Heart left ventricle (tissue), 16 donors: ENCODE measurements around the gene ELL3. TPM values are rescaled to one million over a fixed set of nuclear protein-coding genes. Genes with fewer than 3 reads are reported as not detected.

Experiments
- ATAC-seq, 4 donors: fragments of 200-7000 bp; cut with Tn5 transposase; one replicate each; pipeline ENCODE4 v1.9.1; 2020 to 2022; ENCODE audit warnings: moderate library complexity in 4 of 4, mild to moderate bottlenecking in 3 of 4, moderate number of reproducible peaks in 1 of 4
- DNase-seq, 5 donors: peaks; one replicate each; pipeline ENCODE4 v3.0.0-alpha.2; 2020
- H3K27ac ChIP-seq, 12 donors: fragments of 200-600 bp; sonication (generic) in 4 of 12; one replicate each; pipeline versions ENCODE4 v1.5.0 to v1.8.0; 2016 to 2022; ENCODE audit warnings: mild to moderate bottlenecking in 2 of 12
- H3K27me3 ChIP-seq, 9 donors: fragments of 200-600 bp; sonication (generic) in 2 of 9; one replicate each; pipeline versions ENCODE4 v1.5.1 to v1.8.0; 2016 to 2022; ENCODE audit warnings: mild to moderate bottlenecking in 3 of 9
- H3K36me3 ChIP-seq, 9 donors: fragments of 200-600 bp; sonication (generic) in 2 of 9; one replicate each; pipeline versions ENCODE4 v1.5.0 to v1.8.0; 2018 to 2022; ENCODE audit warnings: mild to moderate bottlenecking in 2 of 9
- H3K4me1 ChIP-seq, 12 donors: fragments of 200-600 bp; sonication (generic) in 4 of 12; one replicate each; pipeline versions ENCODE4 v1.5.0 to v1.8.0; 2016 to 2022; ENCODE audit warnings: mild to moderate bottlenecking in 3 of 12
- H3K4me3 ChIP-seq, 12 donors: fragments of 200-600 bp; sonication (generic) in 4 of 12; one replicate each; pipeline versions ENCODE4 v1.5.0 to v1.8.0; 2017 to 2022; ENCODE audit warnings: mild to moderate bottlenecking in 9 of 12, moderate library complexity in 4 of 12
- H3K9me3 ChIP-seq, 12 donors: fragments of 200-600 bp; sonication (generic) in 4 of 12; one replicate each; pipeline versions ENCODE4 v1.5.0 to v1.8.0; 2016 to 2022; ENCODE audit warnings: mild to moderate bottlenecking in 1 of 12
- CTCF ChIP-seq, 12 donors: fragments of 200-600 bp; sonication (generic) in 4 of 12; IDR thresholded peaks; one replicate each; pipeline versions ENCODE4 v1.5.0 to v1.8.0; 2018 to 2022; ENCODE audit warnings: antibody characterized with exemption in 12 of 12, mild to moderate bottlenecking in 5 of 12
- POLR2A ChIP-seq, 2 donors: fragments of 450-650 bp; IDR thresholded peaks; one replicate each; pipeline ENCODE4 v1.6.1; 2017; ENCODE audit warnings: antibody characterized with exemption in 2 of 2, mild to moderate bottlenecking in 2 of 2, moderate library complexity in 2 of 2
- WGBS, 4 donors: extraction: QIAGEN DNeasy Blood & Tissue Kit in 2 of 4; methylation state at CpG; one replicate each; pipeline versions ENCODE4 v1.1.5 to v1.1.7; 2013 to 2018; 5-methylcytosine and 5-hydroxymethylcytosine counted together
- intact Hi-C, 10 donors: fragments of 100-400 bp; cut with DNase I; formaldehyde crosslinking; loops; one replicate each; pipeline versions ENCODE4 v1.11.1 to v1.14.2; 2022
- polyA plus RNA-seq, 2 donors: library from polyadenylated mRNA; stranded (reverse); fragments of 200-250 nt; gene quantifications; one replicate each; pipeline ENCODE4 v1.2.3, GENCODE V29; 2013
- total RNA-seq, 9 donors: library from RNA; depleted of rRNA in 2 of 9; stranded (reverse); fragments of >200 nt in 2 of 9; fragmentation: NEBNext Ultra II Directional in 3 of 9; extraction: Animal tissue kit (Norgen Biotek cat#: 25700) in 3 of 9; gene quantifications; one replicate each; pipeline versions ENCODE4 v1.1.0 to v1.2.4, GENCODE V29; 2016 to 2023
- donor health status: ischemic (EF 13 %, LVEDD 7.1; RV severe dilation, severe dysfunction).
- donor health status: healthy with polysubstance abuse.
- donor health status: DM: no; HTN: yes; CAD: no.
- donor health status: DM: no; HTN: no; CAD: no.
- donor health status: ischemic (EF 25% LVEDD 6.9; RV normal size, moderate dysfunction).
- donor health status: ischemic (EF 25% LVEDD 5.7; RV mildly dilated, moderate dysfunction).
- donor health status: healthy.
- donor health status: DM: yes; HTN: yes; CAD: no.
- donor health status: ischemic (EF 35%, LVEDD 5.7; RV mildly dilated, moderate dysfunction).
- donor health status: nonischemic (EF 11% LVEDD 7.7; RV severe dilation, severe dysfunction).
- donor health status: DM: yes; HTN: yes; CAD: no.
- donor health status: PGD.
- donor health status: ischemic (EF 29% LVEDD 5.4; RV normal size, mild dysfunction).
- donor health status: nonischemic (EF 23%, LVEDD 6.1; RV moderate dilation, normal function).

ELL3 gene
- total and polyA plus RNA-seq, 11 donors, result 0.35 to 6.3 (median 1.0) TPM

- ATAC-seq, result peak in 2 of 4 donors; percentile 8
- TF ChIP-seq POLR2A (IDR thresholded peaks at IDR 0.05) (no peak), CTCF (IDR thresholded peaks at IDR 0.05) (no peak)
- WGBS, 4 donors, result 44 to 56% (median 53%) methylated on average over 32 to 35 of the region's 35 CpGs
- Histone ChIP-seq H3K9me3 (no peaks in the 10 kb centered on the region), H3K27me3 (no peaks in the 10 kb centered on the region), H3K36me3 (peaks cover 0 to 36% (median 27%) of the 10 kb centered on the region in 9 donors), H3K4me3 (peak overlapping the region; percentile 43 to 83 (median 69)), H3K4me1 (peaks cover 0 to 32% (median 13%) of the 10 kb centered on the region in 12 donors), H3K27ac (peak overlapping the region; percentile 30 to 91 (median 81))
- intact Hi-C loops, result no loop called here
- DNase-seq, result peak in 3 of 5 donors; percentile 26 to 39 (median 30)
Observed at GRCh38 chr15:43776101-43776717, 557 bp downstream of the ELL3 start.

- TF ChIP-seq POLR2A (IDR thresholded peaks at IDR 0.05), result no peak
- peak in 6 of 12 donors; percentile 16 to 42 (median 25) for TF ChIP-seq CTCF (IDR thresholded peaks at IDR 0.05)
- peaks cover 0 to 43% (median 34%) of the 10 kb centered on the region in 9 donors for H3K36me3 ChIP-seq
- no peak overlapping the region for H3K4me3 ChIP-seq
- DNase-seq, result peak in 1 of 5 donors; percentile 31
- H3K27ac ChIP-seq, result peak overlapping the region in 2 of 12 donors; percentile 20 to 91
- H3K27me3 ChIP-seq, result no peaks in the 10 kb centered on the region
- no peaks in the 10 kb centered on the region for H3K9me3 ChIP-seq
- H3K4me1 ChIP-seq, result peaks cover 0 to 32% (median 13%) of the 10 kb centered on the region in 12 donors
- peak in 3 of 4 donors; percentile 13 to 28 (median 17) for ATAC-seq
- intact Hi-C loops, result no loop called here
- 93 to 100% (median 100%) methylated on average over 1 of the region's 1 CpG for WGBS, 4 donors
Observed at GRCh38 chr15:43775411-43775965, 1.3 kb downstream of the ELL3 start.

- intact Hi-C loops, result no loop called here
- H3K27me3 ChIP-seq, result no peaks in the 10 kb centered on the region
- ATAC-seq (no peak), DNase-seq (no peak)
- H3K27ac ChIP-seq, result peak overlapping the region in 1 of 12 donors; percentile 28
- H3K9me3 ChIP-seq, result no peaks in the 10 kb centered on the region
- TF ChIP-seq POLR2A (IDR thresholded peaks at IDR 0.05), result no peak
- TF ChIP-seq CTCF (IDR thresholded peaks at IDR 0.05), result no peak
- 66 to 79% (median 70%) methylated on average over 4 of the region's 4 CpGs for WGBS, 4 donors
- peaks cover 0 to 41% (median 13%) of the 10 kb centered on the region in 12 donors for H3K4me1 ChIP-seq
- no peak overlapping the region for H3K4me3 ChIP-seq
- H3K36me3 ChIP-seq, result peaks cover 0 to 57% (median 48%) of the 10 kb centered on the region in 9 donors
Observed at GRCh38 chr15:43774062-43774461, 2.7 kb downstream of the ELL3 start.

GRCh38 chr15:43772624-43773023 lies 4.1 kb downstream of the ELL3 start:
- Histone ChIP-seq H3K27me3 (no peaks in the 10 kb centered on the region), H3K9me3 (no peaks in the 10 kb centered on the region), H3K4me3 (no peak overlapping the region), H3K36me3 (peaks cover 0 to 71% (median 63%) of the 10 kb centered on the region in 9 donors), H3K4me1 (peaks cover 0 to 34% (median 8%) of the 10 kb centered on the region in 12 donors), H3K27ac (no peak overlapping the region)
- DNase-seq, result no peak
- intact Hi-C loops, result no loop called here
- TF ChIP-seq CTCF (IDR thresholded peaks at IDR 0.05) (no peak), POLR2A (IDR thresholded peaks at IDR 0.05) (no peak)
- no peak for ATAC-seq
